GM21619 (cell line): ENCODE results near the gene ACTN1.
"Not testable (repeated sequence)": the region's sequence is repeated elsewhere in the genome, so short reads cannot be mapped to it uniquely, and the experiment has no call there.

Experiments used
- ATAC-seq: cut with Tn5 transposase; IDR thresholded peaks from one replicate; pipeline ENCODE4 v1.9.1; 2021; ENCODE audit not compliant: unreplicated experiment

The ACTN1 gene

DNA sequence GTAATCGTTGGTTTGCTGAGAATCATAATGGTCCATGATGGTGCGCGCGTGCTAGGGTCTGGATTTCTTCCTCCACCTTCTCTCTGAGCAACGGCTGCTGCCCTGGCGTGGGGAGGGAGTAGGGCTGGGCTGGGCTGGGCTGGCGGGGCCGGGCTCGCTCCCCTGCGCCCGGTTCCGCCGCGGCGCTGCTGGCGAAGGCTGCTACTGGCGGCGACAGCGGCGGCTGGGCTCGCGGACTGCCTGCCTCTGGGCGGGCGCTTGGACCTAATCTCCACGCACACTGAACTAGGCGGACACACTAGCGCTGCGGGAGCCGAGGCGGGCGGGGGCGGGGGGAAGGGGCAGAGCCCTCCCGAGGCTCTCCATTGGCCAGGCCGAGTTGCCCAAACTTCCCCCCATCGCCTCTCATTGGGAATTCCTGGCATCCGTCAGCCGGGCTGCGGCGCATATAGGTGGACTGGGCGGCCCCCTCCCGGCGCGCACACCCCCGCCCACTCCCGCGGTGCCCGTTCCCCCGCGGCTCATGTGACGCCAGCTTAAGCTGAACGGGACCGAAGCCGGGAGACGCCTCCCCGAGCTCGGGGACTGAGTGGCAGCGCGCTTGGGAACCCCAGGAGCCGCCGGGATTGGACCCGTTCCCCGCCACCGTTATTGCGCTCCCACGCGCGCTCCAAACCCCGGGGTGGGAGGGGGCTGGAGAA lies at the start of gene ACTN1:
Gene ACTN1, minus strand, starts transcription at position 282 of the 701 bp plus-strand sequence. Its CDS starts 246 bp downstream, at position 36.
- ATAC-seq: no peak

DNA sequence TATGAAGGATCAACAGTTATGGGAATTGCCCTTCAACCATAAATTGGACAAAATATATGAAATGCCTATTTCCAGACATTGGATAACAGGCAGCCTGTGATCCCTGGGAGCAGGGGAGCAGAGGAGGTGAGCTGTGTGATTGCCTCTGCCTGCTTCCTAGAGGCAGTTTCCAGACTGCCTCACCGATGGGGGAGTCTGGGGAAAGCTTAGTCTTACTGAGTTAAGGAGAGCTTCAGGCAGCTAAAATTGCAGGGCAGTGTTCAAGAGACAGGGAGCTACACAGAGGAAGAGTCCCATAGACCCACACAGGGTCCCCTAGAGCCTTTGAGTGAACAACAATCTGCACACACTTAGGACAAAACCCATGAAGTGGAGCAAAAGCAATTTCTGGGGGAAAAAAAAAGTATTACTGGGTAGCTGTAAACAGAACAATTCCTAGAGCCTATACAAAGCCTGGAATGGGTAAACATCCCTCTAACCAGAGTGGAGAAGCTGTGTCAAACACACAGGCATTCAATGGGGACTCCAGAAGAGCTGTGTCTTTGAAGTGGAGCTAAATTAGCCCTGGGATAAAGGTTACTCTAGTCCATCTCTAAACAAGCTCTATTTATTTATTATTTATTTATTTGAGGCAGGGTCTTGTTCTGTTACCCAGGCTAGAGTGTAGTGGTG lies 48.3 kb upstream of the ACTN1 start:
- no peak for ATAC-seq

- no peak for ATAC-seq
Observed at GRCh38 chr14:69023035-69023434, 43.9 kb upstream of the ACTN1 start.

DNA sequence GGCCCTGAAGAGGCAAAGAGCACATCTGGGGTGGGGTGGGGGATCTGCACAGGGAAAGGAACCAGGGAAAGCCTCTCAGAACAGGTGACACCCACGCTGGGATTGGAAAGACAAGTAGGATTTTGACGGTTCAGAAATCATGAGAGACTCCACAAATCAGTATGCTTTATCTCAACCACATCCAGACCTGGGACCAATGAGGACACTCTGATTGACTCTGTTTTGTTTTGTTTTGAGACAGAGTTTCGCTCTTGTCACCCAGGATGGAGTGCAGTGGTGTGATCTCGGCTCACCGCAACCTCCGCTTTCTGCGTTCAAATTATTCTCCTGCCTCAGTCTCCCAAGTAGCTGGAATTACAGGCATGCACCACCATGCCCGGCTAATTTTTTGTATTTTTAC lies 43.0 kb upstream of the ACTN1 start:
- not testable (repeated sequence) for ATAC-seq

DNA sequence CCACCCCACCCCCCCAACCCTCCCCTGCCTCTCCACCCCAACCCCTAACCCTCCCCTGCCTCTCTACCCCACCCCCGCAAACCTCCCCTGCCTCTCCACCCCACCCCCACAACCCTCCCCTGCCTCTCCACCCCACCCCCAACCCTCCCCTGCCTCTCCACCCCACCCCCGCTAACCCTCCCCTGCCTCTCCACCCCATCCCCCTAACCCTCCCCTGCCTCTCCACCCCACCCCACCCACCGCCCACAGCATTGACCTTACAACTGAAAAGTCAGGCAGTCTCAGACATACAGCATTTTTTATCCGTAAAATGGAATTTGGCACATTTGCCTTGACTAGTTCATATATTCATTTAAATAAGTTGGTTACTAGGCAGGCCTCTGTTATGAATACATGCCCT lies 38.6 kb upstream of the ACTN1 start:
- no peak for ATAC-seq

GRCh38 chr14:69014829-69015259 lies 35.7 kb upstream of the ACTN1 start:
- no peak for ATAC-seq

DNA sequence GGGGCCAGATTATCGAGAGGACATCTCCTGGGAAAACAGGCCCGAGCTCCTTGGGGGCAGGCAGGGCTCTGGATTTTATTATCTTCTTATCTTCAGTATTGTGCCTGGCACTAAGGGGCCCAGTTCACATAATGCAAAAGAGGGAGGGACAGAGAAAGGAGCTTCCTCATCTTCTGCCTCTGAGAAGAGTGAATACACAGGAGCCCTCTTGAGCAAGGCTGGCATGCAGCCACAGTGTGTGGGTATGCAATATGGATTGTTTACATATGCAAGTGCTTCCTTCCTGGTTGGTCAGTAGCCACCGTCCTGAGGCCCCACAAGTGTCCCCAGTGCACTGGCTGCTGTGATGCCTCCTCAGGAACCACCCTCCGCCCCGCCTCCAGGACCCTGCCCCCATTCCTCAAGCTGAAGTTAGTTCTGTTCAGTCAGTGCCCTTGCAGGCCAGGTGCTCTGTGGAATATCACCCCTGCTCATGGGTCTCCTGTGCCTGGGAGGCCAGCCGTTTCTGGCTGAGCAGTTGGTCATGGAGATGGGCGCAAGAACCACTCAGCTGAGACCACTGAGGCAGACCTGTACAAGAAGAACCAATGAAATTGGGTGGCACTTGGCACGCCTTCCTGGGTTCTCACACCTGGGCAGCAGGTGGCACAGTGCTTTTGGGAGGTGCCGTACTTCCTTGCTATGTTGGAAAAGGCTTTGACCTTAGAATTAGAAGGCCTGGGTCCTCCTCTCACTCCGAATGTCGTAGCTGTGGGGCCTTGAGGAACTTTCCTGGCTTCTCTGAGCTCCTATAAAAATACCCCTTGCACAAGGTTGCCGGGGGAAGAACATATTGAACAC lies 35.1 kb upstream of the ACTN1 start:
- ATAC-seq: no peak

- ATAC-seq: no peak
Observed at GRCh38 chr14:69012256-69012953, 33.3 kb upstream of the ACTN1 start.

DNA sequence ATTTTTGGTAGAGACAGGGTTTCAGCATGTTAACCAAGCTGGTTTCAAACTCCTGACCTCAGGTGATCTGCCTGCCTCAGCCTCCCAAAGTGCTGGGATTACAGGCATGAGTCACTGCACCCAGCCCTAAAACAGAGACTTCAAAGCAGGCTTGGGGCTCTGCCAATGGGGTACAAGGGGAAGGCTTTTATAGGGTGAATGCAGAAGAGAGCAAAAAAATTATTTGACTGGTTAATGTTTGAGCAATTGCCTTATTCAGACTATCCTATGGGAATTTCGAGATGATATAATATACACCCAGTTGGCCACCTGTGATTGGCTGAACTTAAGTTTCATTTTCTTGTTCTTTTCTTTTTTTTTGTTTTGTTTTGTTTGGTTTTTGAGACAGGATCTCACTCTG lies 31.5 kb upstream of the ACTN1 start:
- ATAC-seq: no peak

DNA sequence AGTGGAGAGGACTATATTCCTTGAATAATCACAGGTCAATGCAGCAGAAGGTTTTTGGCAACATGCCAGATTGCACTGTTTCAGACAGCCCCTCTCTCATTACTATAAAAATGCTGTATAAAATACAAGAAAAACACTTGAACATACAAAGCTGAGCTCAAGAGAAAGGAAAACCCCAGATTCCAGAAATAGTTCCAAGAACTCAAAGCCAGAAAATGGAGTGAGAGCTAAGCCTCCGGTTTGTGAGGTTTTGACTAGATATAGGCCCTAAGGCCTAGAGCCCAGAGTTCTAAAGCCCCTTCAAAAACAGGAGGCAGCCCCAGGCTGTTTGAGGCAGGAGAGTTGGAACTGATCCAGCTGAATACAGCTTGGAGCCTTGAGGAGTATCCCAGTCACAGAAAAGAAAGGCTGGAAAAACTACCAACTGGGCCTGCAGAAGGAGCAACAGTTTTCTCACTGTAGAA lies 29.4 kb upstream of the ACTN1 start:
- ATAC-seq: no peak

DNA sequence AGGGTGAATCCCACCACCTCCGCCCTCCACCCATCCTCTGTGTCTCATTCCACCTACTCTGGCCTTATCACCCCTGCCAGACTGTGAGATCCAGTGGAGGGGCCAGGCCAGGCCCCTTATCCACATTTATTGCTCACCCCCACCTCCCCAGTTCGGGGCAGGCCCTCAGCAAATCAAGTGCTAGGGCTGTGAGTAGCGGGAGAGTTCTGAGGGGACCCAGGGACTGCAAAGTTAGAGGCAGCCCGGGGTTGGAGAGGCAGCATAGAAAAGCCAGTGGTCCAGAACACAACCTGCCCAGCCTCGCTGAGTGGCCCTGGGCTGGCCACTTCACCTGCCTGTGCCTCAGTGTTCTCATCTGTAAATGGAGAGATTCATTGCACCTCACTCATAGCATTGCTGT lies 27.2 kb upstream of the ACTN1 start:
- no peak for ATAC-seq

DNA sequence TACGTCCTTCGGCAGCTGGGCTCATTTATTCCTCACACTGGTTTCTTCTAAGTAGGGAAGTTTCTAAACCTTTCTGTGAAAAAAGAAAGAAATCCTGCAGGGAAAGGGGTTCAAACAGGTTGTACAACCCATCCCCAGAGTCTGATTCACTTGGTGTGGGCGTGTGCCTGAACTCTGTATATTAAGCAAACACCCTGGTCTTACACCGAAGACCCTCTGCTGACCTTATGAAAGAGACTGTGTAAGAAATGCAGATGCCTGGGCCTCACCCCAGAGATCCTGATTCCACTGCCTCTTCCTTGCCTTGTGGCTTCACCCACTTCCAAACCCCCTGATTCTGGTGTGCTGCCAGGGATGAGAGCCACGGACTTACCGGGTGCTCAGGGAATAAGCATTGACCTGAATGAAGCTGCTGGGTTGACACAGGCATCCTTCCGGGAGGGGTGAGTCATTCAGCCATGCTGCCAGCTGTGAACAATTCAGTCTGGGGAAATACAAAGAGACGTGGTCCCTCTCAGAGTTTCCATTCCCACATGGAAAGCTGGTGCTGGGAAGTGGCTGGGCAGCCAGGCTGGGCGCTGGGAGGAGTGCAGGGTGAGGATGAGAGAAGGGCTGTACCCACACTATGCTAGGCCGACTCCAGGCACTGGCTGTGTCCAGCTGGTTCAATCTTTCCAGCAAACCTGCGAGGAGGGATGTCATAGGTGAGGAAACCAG lies 26.5 kb upstream of the ACTN1 start:
- ATAC-seq: no peak

- no peak for ATAC-seq
Observed at GRCh38 chr14:69004731-69005431, 25.8 kb upstream of the ACTN1 start.

DNA sequence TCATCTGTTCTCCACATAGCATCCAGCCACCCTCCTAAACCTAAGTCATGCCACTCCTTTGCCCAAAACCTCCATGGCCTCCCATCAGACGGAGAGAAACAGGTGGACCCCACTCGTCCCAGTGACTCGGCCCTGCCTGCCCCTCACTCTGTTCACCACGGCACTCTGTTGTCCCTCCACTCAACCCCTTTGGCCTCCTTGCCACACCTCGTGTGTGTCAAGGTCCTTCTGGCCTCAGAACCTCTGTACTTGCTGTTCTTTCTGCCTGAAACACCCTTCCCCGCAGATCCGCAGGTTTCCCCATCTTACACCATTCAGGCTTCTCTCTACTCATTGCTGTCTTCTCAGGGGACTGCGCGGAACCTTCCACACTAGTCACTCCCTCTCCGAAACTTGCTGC lies 24.5 kb upstream of the ACTN1 start:
- ATAC-seq: no peak

GRCh38 chr14:69002069-69002468 lies 23.0 kb upstream of the ACTN1 start:
- ATAC-seq: no peak

GRCh38 chr14:69001375-69001774 lies 22.3 kb upstream of the ACTN1 start:
- ATAC-seq: no peak

- no peak for ATAC-seq
Observed at GRCh38 chr14:68998062-68998461, 19.0 kb upstream of the ACTN1 start.

DNA sequence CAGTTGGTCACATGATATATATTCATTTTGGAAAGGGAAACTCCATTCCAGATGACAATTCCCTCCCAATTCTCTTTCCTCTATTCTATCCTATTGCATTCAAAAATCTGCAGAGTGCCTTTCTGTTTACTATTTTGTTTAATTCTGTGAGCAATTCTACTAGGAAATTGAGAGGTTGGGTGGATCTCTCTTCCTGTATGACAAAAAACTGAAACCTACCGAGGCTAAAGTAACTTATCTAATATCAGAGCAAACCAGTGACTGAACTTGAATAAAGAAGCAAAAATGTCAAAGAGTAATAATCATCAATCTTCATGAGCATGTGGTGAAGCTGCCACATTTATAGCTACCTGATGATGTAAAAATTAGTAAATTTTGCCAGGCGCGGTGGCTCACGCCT lies 16.6 kb upstream of the ACTN1 start:
- no peak for ATAC-seq

DNA sequence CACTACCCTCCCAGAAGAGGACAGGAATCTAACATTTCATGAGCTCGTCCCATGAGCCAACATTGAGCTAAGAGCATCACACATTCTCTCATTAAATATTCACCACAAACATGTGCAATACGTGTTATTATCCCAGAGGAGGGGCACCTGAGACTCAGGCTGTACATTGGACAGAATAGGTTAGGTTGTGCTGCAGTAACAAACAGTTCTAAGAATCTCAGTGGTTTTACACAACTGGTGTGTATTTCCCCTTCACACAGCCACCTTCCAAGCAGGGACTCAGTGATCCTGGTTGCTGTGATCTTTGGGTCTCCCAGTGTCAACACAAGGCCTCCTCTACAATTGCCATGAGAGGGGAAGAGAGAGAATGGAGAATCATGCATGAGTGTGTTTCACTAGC lies 15.0 kb upstream of the ACTN1 start:
- ATAC-seq: no peak

- ATAC-seq: no peak
Observed at GRCh38 chr14:68987653-68988036, 8.5 kb upstream of the ACTN1 start.
